Endodermal cell (in vitro differentiated cells): ENCODE data around the gene PPFIA3. TPM values are rescaled to one million over a fixed set of nuclear protein-coding genes. Genes with fewer than 3 reads are reported as not detected.
A peak's percentile ranks its signal among the peaks of the same experiment; 100 is the strongest.

ENCODE experiments used
- DNase-seq: peaks from one replicate; pipeline ENCODE4 v3.0.0-alpha.2; 2017
- H3K27ac ChIP-seq: 2 replicates; pipeline ENCODE4 v1.5.1; 2013; ENCODE audit warnings: mild to moderate bottlenecking, low read depth, low read length, moderate library complexity
- H3K27me3 ChIP-seq: 2 replicates; pipeline ENCODE4 v1.6.1; 2013; ENCODE audit warnings: mild to moderate bottlenecking, low read length, moderate library complexity; ENCODE audit not compliant: insufficient read depth, control insufficient read depth, poor library complexity, severe bottlenecking
- H3K36me3 ChIP-seq: 2 replicates; pipeline ENCODE4 v1.7.0; 2013; ENCODE audit warnings: mild to moderate bottlenecking, low read length, moderate library complexity; ENCODE audit not compliant: control insufficient read depth, insufficient read depth
- H3K4me1 ChIP-seq: one replicate; pipeline ENCODE4 v1.7.0; 2013; ENCODE audit warnings: low read length; ENCODE audit not compliant: control insufficient read depth, insufficient read depth
- H3K4me3 ChIP-seq: 2 replicates; pipeline ENCODE4 v1.5.1; 2013; ENCODE audit warnings: mild to moderate bottlenecking, low read length, moderate library complexity
- H3K9ac ChIP-seq: 2 replicates; pipeline ENCODE4 v1.6.1; 2013; ENCODE audit warnings: mild to moderate bottlenecking, low read length, moderate library complexity; ENCODE audit not compliant: poor library complexity, severe bottlenecking; ENCODE audit errors: extremely low read depth
- H3K9me3 ChIP-seq: 2 replicates; pipeline ENCODE4 v1.6.1; 2013; ENCODE audit warnings: mild to moderate bottlenecking, low read length, moderate library complexity; ENCODE audit not compliant: control insufficient read depth
- H3K27ac Mint-ChIP-seq: 2 replicates; pipeline ENCODE4 v1.8.0; 2020; ENCODE audit warnings: mixed read lengths
- H3K27me3 Mint-ChIP-seq: 2 replicates; pipeline ENCODE4 v1.8.0; 2021; ENCODE audit warnings: mild to moderate bottlenecking, mixed read lengths; ENCODE audit not compliant: insufficient read depth
- H3K36me3 Mint-ChIP-seq: 2 replicates; pipeline ENCODE4 v1.8.0; 2020; ENCODE audit warnings: low read depth, mixed read lengths
- H3K4me1 Mint-ChIP-seq: 2 replicates; pipeline ENCODE4 v1.8.0; 2020; ENCODE audit warnings: mixed read lengths
- H3K4me3 Mint-ChIP-seq: 2 replicates; pipeline ENCODE4 v1.8.0; 2020; ENCODE audit warnings: mild to moderate bottlenecking, moderate library complexity, mixed read lengths
- H3K9me3 Mint-ChIP-seq: 2 replicates; pipeline ENCODE4 v1.8.0; 2020; ENCODE audit warnings: mild to moderate bottlenecking, mixed read lengths
- WGBS, 2 experiments: methylation state at CpG; one replicate each; pipeline versions ENCODE4 v1.1.5 to v1.1.7; 2013; ENCODE audit warnings: missing lambda C conversion rate in 2 of 2, mixed read lengths in 1 of 2; ENCODE audit not compliant: insufficient coverage in 1 of 2, insufficient read length in 1 of 2; 5-methylcytosine and 5-hydroxymethylcytosine counted together
- total RNA-seq, 2 donors: library from RNA; stranded (reverse); fragmentation: NEBNext Ultra II Directional in 1 of 2; extraction: Animal tissue kit (Norgen Biotek cat#: 25700) in 1 of 2; gene quantifications; 2 replicates in 1 of 2; 3 replicates in 1 of 2; pipeline ENCODE4 v1.2.1, GENCODE V29; 2021
- TF ChIP-seq, protein P1 (sequence below): fragments of 200-600 bp; sonication (generic); conservative IDR thresholded peaks from 2 replicates; pipeline ENCODE4 v1.5.0; 2021; ENCODE audit warnings: antibody characterized with exemption, mild to moderate bottlenecking

PPFIA3 gene
- total RNA-seq, 2 donors from 2014 or later: 7.4 to 16.5 TPM

DNA sequence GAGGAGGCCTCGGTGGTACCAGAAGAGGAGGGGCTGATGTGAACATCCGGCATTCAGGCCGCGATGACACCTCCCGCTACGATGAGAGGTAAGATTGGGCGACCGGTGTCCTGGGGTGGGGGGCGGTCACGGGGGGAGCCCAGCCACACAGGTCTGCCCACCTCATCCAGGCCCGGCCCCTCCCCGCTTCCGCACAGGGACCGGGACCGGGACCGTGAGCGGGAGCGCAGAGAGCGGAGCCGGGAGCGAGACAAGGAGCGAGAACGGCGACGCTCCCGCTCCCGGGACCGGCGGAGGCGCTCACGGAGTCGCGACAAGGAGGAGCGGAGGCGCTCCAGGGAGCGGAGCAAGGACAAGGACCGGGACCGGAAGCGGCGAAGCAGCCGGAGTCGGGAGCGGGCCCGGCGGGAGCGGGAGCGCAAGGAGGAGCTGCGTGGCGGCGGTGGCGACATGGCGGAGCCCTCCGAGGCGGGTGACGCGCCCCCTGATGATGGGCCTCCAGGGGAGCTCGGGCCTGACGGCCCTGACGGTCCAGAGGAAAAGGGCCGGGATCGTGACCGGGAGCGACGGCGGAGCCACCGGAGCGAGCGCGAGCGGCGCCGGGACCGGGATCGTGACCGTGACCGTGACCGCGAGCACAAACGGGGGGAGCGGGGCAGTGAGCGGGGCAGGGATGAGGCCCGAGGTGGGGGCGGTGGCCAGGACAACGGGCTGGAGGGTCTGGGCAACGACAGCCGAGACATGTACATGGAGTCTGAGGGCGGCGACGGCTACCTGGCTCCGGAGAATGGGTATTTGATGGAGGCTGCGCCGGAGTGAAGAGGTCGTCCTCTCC, 11.5 kb upstream of the PPFIA3 start:
- no peaks in the 10 kb centered on the region for H3K9me3 ChIP-seq
- peaks cover 4% of the 10 kb centered on the region for H3K4me1 Mint-ChIP-seq
- H3K27me3 Mint-ChIP-seq: no peaks in the 10 kb centered on the region
- 95 to 97% methylated on average over 68 to 93 of the region's 93 CpGs for WGBS, 2 experiments
- TF ChIP-seq, protein P1, sequence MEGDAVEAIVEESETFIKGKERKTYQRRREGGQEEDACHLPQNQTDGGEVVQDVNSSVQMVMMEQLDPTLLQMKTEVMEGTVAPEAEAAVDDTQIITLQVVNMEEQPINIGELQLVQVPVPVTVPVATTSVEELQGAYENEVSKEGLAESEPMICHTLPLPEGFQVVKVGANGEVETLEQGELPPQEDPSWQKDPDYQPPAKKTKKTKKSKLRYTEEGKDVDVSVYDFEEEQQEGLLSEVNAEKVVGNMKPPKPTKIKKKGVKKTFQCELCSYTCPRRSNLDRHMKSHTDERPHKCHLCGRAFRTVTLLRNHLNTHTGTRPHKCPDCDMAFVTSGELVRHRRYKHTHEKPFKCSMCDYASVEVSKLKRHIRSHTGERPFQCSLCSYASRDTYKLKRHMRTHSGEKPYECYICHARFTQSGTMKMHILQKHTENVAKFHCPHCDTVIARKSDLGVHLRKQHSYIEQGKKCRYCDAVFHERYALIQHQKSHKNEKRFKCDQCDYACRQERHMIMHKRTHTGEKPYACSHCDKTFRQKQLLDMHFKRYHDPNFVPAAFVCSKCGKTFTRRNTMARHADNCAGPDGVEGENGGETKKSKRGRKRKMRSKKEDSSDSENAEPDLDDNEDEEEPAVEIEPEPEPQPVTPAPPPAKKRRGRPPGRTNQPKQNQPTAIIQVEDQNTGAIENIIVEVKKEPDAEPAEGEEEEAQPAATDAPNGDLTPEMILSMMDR: no peak
- H3K4me3 Mint-ChIP-seq: no peak overlapping the region
- H3K9ac ChIP-seq: no peak overlapping the region
- no peak overlapping the region for H3K27ac Mint-ChIP-seq
- no peak overlapping the region for H3K4me3 ChIP-seq
- H3K27ac ChIP-seq: no peak overlapping the region
- peaks cover 46% of the 10 kb centered on the region for H3K36me3 Mint-ChIP-seq
- no peak for DNase-seq
- H3K9me3 Mint-ChIP-seq: no peaks in the 10 kb centered on the region
- H3K36me3 ChIP-seq: peaks cover 67% of the 10 kb centered on the region
- no peaks in the 10 kb centered on the region for H3K4me1 ChIP-seq
- H3K27me3 ChIP-seq: no peaks in the 10 kb centered on the region

DNA sequence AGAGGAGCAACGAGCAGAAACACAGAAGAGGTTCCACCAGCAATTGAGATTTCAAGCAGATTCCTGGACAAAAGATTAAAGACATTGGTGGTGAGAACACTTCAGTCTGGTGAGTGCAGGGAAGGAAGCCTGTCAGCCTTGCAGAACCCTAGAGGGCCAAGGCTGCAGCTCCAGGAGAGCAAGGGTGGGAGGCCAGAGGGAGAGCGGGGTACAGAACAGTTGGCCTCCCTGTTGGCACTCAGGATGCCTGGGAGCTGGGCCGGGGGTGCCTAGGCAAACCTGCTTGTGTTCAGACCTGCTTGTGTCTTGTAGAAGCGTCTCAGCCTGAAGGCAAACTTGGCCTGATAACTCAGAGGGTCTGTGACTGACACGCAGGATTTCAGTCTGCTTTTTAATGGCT, 10.3 kb upstream of the PPFIA3 start:
- no peak overlapping the region for H3K4me3 Mint-ChIP-seq
- Histone ChIP-seq H3K4me3 (no peak overlapping the region), H3K9me3 (no peaks in the 10 kb centered on the region), H3K9ac (no peak overlapping the region), H3K27ac (no peak overlapping the region), H3K36me3 (peaks cover 57% of the 10 kb centered on the region), H3K4me1 (no peaks in the 10 kb centered on the region), H3K27me3 (no peaks in the 10 kb centered on the region)
- H3K27ac Mint-ChIP-seq: peak overlapping the region; percentile 45
- peaks cover 43% of the 10 kb centered on the region for H3K36me3 Mint-ChIP-seq
- no peak for DNase-seq
- TF ChIP-seq, protein P1: no peak
- H3K4me1 Mint-ChIP-seq: peaks cover 7% of the 10 kb centered on the region
- H3K9me3 Mint-ChIP-seq: no peaks in the 10 kb centered on the region
- H3K27me3 Mint-ChIP-seq: peaks cover 1% of the 10 kb centered on the region
- 93% methylated on average over 5 of the region's 5 CpGs for WGBS, 2 experiments

DNA sequence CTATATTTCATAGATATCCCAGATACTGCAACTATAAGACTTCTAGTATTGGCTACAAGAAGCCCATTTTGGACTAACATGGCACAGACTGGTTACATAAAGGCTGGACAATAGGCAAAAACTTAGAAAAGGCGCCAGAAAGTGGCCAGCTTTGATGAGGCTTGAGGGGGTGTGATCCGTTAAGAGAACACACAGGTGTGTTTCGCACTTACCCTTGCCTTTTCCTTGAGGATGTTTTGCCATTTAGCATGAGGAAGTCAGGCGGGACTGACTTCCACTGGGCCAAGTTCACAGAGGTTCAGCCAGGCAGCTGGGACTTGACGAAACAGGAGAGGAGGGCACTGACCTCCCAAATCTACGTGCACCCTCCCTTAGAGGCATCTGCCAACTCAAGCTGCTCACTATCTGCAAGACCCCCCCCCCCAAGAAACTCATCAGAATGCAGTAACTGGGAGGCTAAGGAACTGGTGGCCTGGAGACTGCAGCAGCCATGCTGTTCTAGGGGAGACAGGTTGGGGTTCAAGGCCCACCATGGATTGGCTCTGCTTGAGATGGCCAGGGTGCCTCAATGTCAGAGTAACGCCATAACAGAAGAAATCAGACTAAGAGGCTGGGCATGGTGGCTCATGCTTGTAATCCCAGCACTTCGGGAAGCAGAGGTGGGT, 9.6 kb upstream of the PPFIA3 start:
- Histone ChIP-seq H3K27ac (no peak overlapping the region), H3K36me3 (peaks cover 51% of the 10 kb centered on the region), H3K4me3 (no peak overlapping the region), H3K4me1 (no peaks in the 10 kb centered on the region), H3K27me3 (no peaks in the 10 kb centered on the region), H3K9me3 (no peaks in the 10 kb centered on the region), H3K9ac (no peak overlapping the region)
- TF ChIP-seq, protein P1: no peak
- no peak for DNase-seq
- Mint-ChIP-seq H3K4me3 (no peak overlapping the region), H3K4me1 (peaks cover 7% of the 10 kb centered on the region), H3K27me3 (peaks cover 1% of the 10 kb centered on the region), H3K36me3 (peaks cover 39% of the 10 kb centered on the region), H3K9me3 (no peaks in the 10 kb centered on the region), H3K27ac (peak overlapping the region; percentile 45)
- 96% methylated on average over 5 to 8 of the region's 8 CpGs for WGBS, 2 experiments
